H1 (cell line): ENCODE measurements around the gene MYOZ2.

Experiments
- ATF2 ChIP-seq: IDR thresholded peaks from 2 replicates; pipeline ENCODE4 v1.6.1; 2012; ENCODE audit warnings: low read length, inconsistent platforms
- CTCF ChIP-seq, 3 experiments: IDR thresholded peaks; 1 replicate in 2 of 3; 2 replicates in 1 of 3; pipeline versions ENCODE4 v1.5.1 to v1.6.1; 2011; ENCODE audit warnings: low read length in 3 of 3, mild to moderate bottlenecking in 3 of 3, inconsistent platforms in 2 of 3, low read depth in 1 of 3, moderate library complexity in 1 of 3; ENCODE audit not compliant: insufficient read depth in 1 of 3; ENCODE audit errors: control extremely low read depth in 1 of 3
- NRF1 ChIP-seq: IDR thresholded peaks from 2 replicates; pipeline ENCODE4 v1.6.1; 2011; ENCODE audit warnings: mild to moderate bottlenecking, low read depth, low read length, improper control_type of control experiment
- POLR2A ChIP-seq, 2 experiments: IDR thresholded peaks; 1 replicate in 1 of 2; 2 replicates in 1 of 2; pipeline ENCODE4 v1.6.1; 2011; ENCODE audit warnings: low read depth in 2 of 2, low read length in 2 of 2, mild to moderate bottlenecking in 2 of 2; ENCODE audit errors: control extremely low read depth in 1 of 2

- TF ChIP-seq NRF1 (no peak), CTCF (IDR thresholded peaks at IDR 0.05; ENCODE audit: control extremely low read depth in 1 of 3, insufficient read depth in 1 of 3, low read depth in 1 of 3, low read length in 3 of 3) (no peak), ATF2 (no peak), POLR2A (IDR thresholded peaks at IDR 0.05; ENCODE audit: control extremely low read depth in 1 of 2, low read depth in 2 of 2, low read length in 2 of 2) (no peak)
Measured at GRCh38 chr4:119165767-119166166, 30.1 kb downstream of the MYOZ2 start.
